ENCODE results near the gene SUSD4.
A peak's percentile ranks its signal among the peaks of the same experiment; 100 is the strongest.

The SUSD4 gene

GRCh38 chr1:223246476-223247112 is 117.4 kb downstream of the SUSD4 start:
- no peak for DNase-seq

DNA sequence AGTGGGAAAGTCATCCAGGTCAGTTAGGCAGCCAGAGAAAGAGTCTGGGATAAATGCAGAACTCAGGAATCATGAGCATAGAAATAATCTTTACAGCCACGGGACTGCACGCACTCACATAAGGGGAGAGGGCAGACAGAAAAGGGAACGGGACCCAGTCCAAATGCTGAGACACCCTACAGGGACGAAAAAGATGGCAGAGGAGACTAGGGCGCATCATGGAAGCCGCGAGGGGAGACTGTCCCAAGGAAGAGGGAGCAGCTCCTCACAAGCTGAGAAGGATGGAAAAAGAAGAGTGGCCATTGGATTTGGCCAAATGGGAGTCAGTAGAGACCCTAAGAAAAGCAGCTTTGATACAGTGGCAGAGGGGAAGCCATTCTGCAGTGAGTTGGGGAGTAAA is 118.0 kb downstream of the SUSD4 start:
- DNase-seq: no peak

GRCh38 chr1:223245411-223245810 is 118.6 kb downstream of the SUSD4 start:
- DNase-seq: no peak

DNA sequence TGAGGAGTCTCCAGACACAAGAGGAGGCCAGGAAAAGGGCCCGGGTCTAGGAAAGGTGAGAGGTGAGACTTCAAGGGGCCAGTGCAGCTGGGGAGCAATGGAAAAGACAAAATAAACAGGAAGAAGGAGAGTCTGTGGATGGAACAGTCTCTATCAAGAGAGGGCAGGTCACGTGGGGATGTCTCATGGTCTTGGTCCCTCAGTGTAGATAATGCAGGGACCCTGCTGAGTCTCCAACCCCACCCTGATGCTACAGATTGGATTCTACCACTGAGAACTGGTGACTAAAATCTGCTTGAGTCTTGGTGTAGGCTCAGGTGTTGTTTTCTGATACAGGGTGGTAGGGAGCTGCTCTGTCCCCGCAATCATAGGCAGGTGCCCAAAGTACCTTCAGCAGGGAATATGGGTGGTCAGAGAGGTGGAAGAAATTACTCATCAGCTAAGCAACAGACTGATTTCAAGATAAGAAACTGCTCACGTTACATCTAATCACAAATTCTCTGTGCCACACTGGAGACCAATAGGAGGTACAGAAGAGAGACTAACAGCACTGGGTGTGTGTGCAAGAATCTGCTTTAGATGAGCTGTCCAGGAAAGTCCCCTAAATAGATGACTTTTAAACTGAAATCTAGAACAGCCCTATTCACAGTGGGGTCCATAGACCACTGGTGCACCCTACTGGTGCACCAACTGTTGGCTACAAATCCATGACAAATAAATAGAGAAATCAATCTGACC is 119.4 kb downstream of the SUSD4 start:
- DNase-seq: peak; percentile 37

- no peak for DNase-seq
These were observed 120.4 kb downstream of the SUSD4 start for GRCh38 chr1:223243441-223244050.

DNA sequence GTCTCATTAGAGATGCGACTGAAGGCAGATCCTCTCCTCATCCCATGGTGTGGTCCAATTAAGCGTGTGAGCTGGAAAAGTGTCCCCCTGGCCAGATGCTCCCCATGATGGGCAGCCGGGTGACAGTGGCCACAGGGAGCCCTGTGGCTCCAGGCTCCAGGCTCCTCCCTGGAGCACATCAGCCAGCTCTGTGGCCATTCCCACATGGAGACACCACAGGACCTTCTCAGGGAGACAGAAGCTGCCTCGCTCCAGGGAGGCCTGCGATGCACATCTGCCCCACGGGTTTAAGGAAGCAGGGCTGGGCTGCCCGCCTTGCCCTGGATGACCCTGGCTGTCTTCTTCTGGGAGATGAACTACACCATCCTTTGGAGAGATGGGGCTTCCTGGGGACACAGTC is 121.0 kb downstream of the SUSD4 start:
- DNase-seq: no peak

DNA sequence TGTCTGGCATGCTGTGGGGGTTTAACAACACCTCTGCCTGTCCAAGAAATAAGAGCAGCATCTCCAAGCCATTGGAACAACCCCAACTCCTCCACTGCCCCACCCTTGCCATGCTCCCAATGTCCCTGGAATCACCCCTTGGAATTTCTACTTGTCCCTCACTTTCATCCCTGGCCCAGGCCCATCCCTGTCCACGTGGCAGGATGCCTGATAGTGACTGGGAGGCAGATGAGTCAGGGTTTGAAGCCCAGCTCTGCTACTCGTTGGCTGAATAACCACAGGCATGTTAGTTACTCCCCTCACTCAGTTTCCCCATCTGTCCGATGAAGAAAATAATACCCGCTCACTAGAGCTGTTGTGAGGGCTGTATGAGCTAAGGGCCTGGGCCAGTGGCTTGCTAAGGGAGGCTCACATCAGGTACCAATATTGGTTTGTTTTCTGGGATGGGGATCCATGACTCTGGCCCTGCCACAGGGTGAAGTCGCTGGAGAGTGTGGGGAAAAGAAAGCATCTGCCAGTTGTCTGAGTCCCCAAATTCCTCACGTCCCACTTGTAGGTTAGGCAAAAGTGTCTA is 121.5 kb downstream of the SUSD4 start:
- no peak for DNase-seq

DNA sequence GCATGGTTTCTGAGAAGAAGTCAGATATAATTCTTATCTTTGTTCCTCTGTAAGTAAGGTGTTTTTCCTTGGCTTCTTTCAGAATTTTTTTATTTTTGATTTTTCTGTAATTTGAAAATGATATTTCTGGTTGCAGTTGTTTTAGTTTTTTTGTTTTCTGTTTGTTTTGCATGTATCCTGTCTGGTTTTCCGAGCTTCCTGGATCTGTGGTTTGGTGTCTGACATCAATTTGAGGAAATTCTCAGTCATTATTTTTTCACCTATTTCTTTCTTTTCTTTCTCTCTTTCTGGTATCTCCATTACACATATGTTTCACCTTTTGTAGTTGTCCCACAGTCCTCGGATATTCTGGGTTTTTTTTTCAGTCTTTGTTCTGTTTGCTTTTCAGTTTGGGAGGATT is 123.9 kb downstream of the SUSD4 start:
- DNase-seq: no peak

DNA sequence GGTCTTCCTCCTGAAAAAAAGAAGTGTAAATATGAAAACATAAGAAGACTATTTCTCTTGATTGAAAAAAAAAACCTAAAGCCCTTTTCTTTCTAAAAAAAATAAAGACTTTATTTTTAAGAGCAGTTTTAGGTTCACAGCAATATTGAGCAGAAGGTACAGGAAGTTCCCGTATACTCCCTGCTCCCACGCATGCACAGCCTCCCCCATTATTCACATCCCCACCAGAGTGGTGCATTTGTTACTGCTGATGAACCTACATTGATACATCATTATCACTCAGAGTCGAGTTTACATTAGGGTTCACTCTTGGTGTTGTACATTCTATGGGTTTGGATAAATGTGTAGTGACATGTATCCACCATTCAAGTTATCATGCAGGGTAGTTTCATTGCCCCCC is 128.9 kb downstream of the SUSD4 start:
- DNase-seq: no peak

DNA sequence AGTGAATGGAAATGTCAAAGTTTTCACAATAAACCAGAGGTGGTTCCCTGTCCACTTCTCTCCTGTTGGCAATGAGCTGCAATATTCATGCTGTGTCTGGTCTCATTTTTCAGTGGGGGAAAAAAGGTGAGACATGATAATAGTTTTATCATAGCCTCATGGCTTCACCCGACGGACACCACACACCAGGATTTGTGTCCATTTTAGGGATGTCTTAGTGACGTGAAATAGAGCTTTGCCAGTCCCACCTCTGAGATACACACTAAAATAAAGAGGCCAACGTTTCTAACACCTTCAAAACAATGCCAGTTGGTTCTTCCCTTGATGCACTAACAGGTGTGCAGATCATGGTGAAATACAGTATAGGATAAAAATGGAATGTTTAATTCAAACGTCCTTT is 129.4 kb downstream of the SUSD4 start:
- DNase-seq: no peak

GRCh38 chr1:223234170-223234514 is 129.8 kb downstream of the SUSD4 start:
- DNase-seq: no peak

GRCh38 chr1:223233410-223234169 is 130.4 kb downstream of the SUSD4 start:
- DNase-seq: peak; percentile 17

DNA sequence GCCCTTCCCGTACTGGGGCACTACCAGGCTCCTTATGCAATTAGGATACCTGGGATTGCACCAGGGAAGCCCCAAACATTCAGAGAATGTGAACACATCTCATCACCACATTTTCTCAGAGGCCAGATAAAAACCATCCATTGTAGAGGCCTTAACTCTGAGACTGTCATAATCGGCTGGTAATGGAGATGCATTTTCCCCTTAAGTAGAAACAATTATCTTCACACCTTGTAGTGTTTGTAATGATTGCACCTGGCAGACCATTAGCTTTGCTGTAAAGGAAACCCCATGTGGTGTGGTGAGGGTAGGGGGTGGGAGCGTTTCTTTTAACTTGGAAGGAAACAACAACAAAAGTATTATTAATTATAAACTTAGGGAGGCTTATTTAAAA is 131.0 kb downstream of the SUSD4 start:
- no peak for DNase-seq

DNA sequence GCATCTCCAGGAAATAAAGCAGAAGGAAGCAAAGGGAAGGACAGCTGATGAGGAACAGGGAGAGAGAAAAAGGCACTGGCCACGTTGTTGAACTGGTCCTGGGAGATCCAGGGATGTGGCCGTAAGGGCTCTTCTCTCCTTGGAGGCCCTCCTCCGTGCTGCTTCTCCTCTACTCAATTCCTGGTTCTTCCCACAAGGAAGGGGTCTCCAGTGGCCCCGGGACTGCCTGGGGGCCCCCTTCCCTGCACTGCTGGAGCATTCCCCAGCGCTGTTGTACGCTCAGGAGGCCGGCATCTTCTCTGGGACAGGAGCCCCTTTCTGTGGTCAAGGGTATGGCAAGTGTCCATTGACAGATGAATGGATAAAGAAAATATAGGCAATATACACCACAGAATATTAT is 132.4 kb downstream of the SUSD4 start:
- no peak for DNase-seq

DNA sequence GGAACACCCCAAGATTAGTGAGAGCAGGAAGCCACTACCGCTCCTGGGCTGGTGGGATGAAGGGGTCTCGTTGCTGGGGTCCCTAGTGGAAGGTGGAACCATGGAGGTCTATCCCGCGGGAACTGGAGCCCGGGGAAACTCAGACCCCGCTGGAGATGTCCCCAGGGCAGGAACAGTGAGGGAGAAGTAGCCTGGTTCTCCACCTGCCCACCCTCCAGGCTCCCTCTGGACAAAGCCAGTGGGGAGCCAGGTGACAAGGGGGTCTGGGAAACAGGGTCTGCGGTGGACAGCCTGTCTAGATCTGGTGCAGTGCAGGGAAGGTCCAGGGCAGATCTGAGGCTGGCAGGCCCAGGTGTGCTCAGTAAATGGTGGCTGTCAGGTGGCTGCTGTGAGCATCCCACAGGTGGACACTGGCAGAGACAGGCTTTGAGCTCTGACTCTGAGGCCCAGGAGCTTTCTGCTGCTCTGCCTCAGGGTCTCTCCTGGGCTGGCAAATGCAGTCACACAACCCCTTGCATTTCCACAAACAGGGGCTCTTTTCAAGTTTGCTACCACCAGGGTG is 132.9 kb downstream of the SUSD4 start:
- no peak for DNase-seq

GRCh38 chr1:223230161-223230881 is 133.7 kb downstream of the SUSD4 start:
- peak; percentile 32 for DNase-seq

DNA sequence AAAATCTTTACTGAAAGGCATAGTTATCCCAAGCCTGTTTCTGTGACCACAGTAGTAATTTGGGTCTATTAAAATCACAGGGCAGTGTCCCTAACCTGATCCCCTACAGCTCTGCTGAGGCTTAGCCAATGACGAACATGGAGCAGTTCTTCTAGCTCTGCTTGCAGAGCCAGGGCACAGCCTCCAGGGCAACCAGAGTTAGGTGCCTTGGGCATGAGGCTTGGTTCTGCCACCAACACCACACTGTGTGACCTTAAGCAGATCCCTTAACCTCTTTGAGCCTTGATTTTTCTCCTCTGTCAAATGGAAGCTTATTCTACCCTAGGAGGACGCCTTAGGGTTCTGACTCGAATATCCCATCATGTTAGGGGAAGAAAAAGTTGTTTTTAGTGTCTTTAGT is 134.2 kb downstream of the SUSD4 start:
- no peak for DNase-seq

DNA sequence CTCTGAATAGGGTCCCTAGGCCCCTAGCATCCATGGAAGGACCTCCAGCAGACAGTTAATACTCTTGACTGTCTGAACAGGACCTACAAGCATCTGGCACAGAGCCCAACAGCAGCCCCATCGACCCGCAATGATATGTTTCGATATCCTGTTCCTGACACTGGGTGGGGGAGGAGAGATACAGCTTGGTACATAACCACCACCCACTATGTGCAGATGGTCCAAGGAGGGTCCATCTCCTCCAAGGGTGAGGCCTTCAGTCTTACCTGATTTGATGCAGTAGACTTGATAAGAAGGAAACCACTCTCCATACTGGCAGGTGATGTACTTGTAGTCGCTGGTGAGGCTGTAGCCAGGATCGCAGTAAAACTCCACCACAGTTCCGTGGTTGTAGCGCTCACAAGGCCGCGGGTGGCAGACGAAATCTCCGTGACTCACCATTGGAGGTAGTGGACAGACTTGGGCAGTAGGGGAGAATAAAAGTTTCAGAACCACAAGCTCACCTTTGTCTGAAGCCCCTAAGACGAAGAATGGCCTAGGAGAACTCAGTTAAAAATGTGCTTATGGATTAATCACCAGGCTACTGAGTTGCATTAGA is 134.9 kb downstream of the SUSD4 start:
- DNase-seq: no peak

DNA sequence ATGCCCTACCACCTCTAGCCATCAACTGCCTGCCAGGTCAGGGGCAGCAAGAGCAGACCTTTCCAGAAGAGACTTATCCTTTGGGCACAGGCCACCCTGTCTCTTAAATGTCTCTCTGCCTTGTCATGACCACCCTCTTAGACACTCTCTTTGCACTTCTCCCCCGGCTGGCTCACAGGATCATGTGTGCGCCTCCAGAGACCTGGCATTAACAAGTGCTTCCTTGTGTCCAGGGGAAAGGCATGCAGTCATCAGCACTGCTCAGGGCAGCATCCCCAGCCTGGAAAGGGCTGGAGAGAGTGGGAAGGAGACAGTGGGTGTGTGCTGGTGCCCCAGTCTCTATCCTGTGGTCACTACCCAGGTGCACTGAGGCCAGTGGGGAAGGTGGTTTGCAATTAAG is 135.8 kb downstream of the SUSD4 start:
- DNase-seq: no peak

- no peak for DNase-seq
These were observed 136.3 kb downstream of the SUSD4 start for GRCh38 chr1:223227486-223228196.

- DNase-seq: no peak
These were observed 136.9 kb downstream of the SUSD4 start for GRCh38 chr1:223227031-223227430.

All from CD4-positive, alpha-beta T cell treated with Interleukin-17A for 1 hour (primary cell).